SK-N-SH (cell line): Measurements from ENCODE around the gene MN1. TPM values are rescaled to one million over a fixed set of nuclear protein-coding genes. Genes with fewer than 3 reads are reported as not detected.

Experiments
- CTCF ChIA-PET: fragments of 300-600, 350-600 bp; formaldehyde crosslinking; extraction: SDS; loops from one replicate; lab custom pipeline; 2021; lab: Yijun Ruan, JAX
- POLR2A ChIA-PET: fragments of 350-600 bp; sonication (Branson Sonifier 250); formaldehyde crosslinking; extraction: SDS; loops from one replicate; lab custom pipeline; 2020; ENCODE audit warnings: antibody characterized with exemption, inconsistent platforms; lab: Yijun Ruan, JAX
- DNase-seq: peaks from one replicate; pipeline ENCODE4 v3.0.0; 2012
- H2AFZ ChIP-seq: fragments of 200-600 bp; sonication (generic); 2 replicates; pipeline ENCODE4 v1.8.1; 2016; ENCODE audit warnings: antibody characterized with exemption, mild to moderate bottlenecking, low read depth
- H3F3A ChIP-seq: fragments of 200-600 bp; sonication (generic); replicated peaks from 2 replicates; pipeline ENCODE3; 2016; ENCODE audit warnings: antibody characterized with exemption, mild to moderate bottlenecking; ENCODE audit not compliant: insufficient read depth
- H3K27ac ChIP-seq, 2 experiments: fragments of 200-500 bp in 1 of 2; fragments of 200-600 bp in 1 of 2; sonication (Bioruptor generic) in 1 of 2; sonication (generic), shearing (Covaris generic) in 1 of 2; 2 replicates each; pipeline versions ENCODE4 v1.5.1 to v1.6.1; 2014 to 2016; ENCODE audit warnings: low read depth in 2 of 2, inconsistent platforms in 1 of 2, low read length in 1 of 2, mild to moderate bottlenecking in 1 of 2, mixed read lengths in 1 of 2
- H3K27me3 ChIP-seq: fragments of 200-600 bp; sonication (generic), shearing (Covaris generic); 2 replicates; pipeline ENCODE4 v1.6.1; 2016; ENCODE audit warnings: mixed run types; ENCODE audit not compliant: insufficient read depth
- H3K36me3 ChIP-seq, 2 experiments: fragments of 200-500 bp in 1 of 2; fragments of 200-600 bp in 1 of 2; sonication (Bioruptor generic) in 1 of 2; sonication (generic) in 1 of 2; replicated peaks in 1 of 2; 2 replicates each; pipeline versions ENCODE3 to v1.5.1; 2014 to 2016; ENCODE audit warnings: low read length in 1 of 2, mild to moderate bottlenecking in 1 of 2; ENCODE audit not compliant: insufficient read depth in 2 of 2, control insufficient read depth in 1 of 2
- H3K4me1 ChIP-seq, 2 experiments: fragments of 200-500 bp in 1 of 2; fragments of 200-600 bp in 1 of 2; sonication (Bioruptor generic) in 1 of 2; sonication (generic), shearing (Covaris generic) in 1 of 2; 2 replicates each; pipeline versions ENCODE4 v1.5.1 to v1.6.1; 2014 to 2016; ENCODE audit warnings: low read depth in 1 of 2, low read length in 1 of 2, mixed run types in 1 of 2; ENCODE audit not compliant: insufficient read depth in 2 of 2, control insufficient read depth in 1 of 2
- H3K4me2 ChIP-seq: fragments of 200-600 bp; sonication (generic), shearing (Covaris generic); 2 replicates; pipeline ENCODE4 v1.6.1; 2017; ENCODE audit warnings: mixed run types
- H3K4me3 ChIP-seq, 2 experiments: fragments of 200-500 bp in 1 of 2; fragments of 200-600 bp in 1 of 2; sonication (Bioruptor generic) in 1 of 2; sonication (generic), shearing (Covaris generic) in 1 of 2; 2 replicates each; pipeline versions ENCODE4 v1.5.1 to v1.8.1; 2014 to 2016; ENCODE audit warnings: low read depth in 2 of 2, inconsistent platforms in 1 of 2, low read length in 1 of 2, mild to moderate bottlenecking in 1 of 2, mixed read lengths in 1 of 2, moderate library complexity in 1 of 2
- H3K79me2 ChIP-seq: fragments of 200-600 bp; sonication (generic); 2 replicates; pipeline ENCODE4 v1.8.1; 2017; ENCODE audit warnings: mild to moderate bottlenecking; ENCODE audit not compliant: insufficient read depth
- H3K9ac ChIP-seq: fragments of 200-600 bp; sonication (generic); 2 replicates; pipeline ENCODE4 v1.6.1; 2017; ENCODE audit warnings: mixed run types
- H3K9me2 ChIP-seq: fragments of 200-600 bp; sonication (generic); 2 replicates; pipeline ENCODE4 v1.6.1; 2017; ENCODE audit warnings: mixed run types
- H3K9me3 ChIP-seq: fragments of 200-600 bp; sonication (generic); 2 replicates; pipeline ENCODE4 v1.6.1; 2017; ENCODE audit warnings: mixed run types, mild to moderate bottlenecking, moderate library complexity
- H4K20me1 ChIP-seq: fragments of 200-600 bp; sonication (generic); 2 replicates; pipeline ENCODE4 v1.6.1; 2017; ENCODE audit warnings: mild to moderate bottlenecking, mixed run types; ENCODE audit not compliant: insufficient read depth
- CHD2 ChIP-seq: fragments of 150-350 bp; IDR thresholded peaks from 2 replicates; pipeline ENCODE4 v1.6.1; 2018; ENCODE audit warnings: low read length; ENCODE audit not compliant: partially characterized antibody
- ELF1 ChIP-seq: IDR thresholded peaks from 2 replicates; pipeline ENCODE4 v1.4.0; 2012
- EP300 ChIP-seq, 2 experiments: IDR thresholded peaks; 2 replicates each; pipeline versions ENCODE4 v1.4.0 to v1.6.1; 2012; ENCODE audit warnings: borderline replicate concordance in 1 of 2, low read depth in 1 of 2, low read length in 1 of 2
- EZH2phosphoT487 ChIP-seq: fragments of 200-600 bp; sonication (generic); IDR thresholded peaks from 2 replicates; pipeline ENCODE4 v1.6.1; 2017; ENCODE audit warnings: low read depth, mixed run types, mild to moderate bottlenecking, antibody characterized with exemption, moderate library complexity, borderline replicate concordance
- FOSL2 ChIP-seq: IDR thresholded peaks from 2 replicates; pipeline ENCODE4 v1.4.0; 2012; ENCODE audit warnings: low read depth, mild to moderate bottlenecking, moderate library complexity, borderline replicate concordance
- FOXM1 ChIP-seq: IDR thresholded peaks from 2 replicates; pipeline ENCODE4 v1.4.0; 2012; ENCODE audit warnings: low read depth, mild to moderate bottlenecking
- IRF3 ChIP-seq: fragments of 150-350 bp; IDR thresholded peaks from 2 replicates; pipeline ENCODE4 v1.6.1; 2016; ENCODE audit warnings: mild to moderate bottlenecking, low read depth, low read length
- MAX ChIP-seq: IDR thresholded peaks from 2 replicates; pipeline ENCODE4 v1.4.0; 2012; ENCODE audit warnings: low read depth
- MEF2A ChIP-seq: IDR thresholded peaks from 2 replicates; pipeline ENCODE4 v1.4.0; 2012; ENCODE audit warnings: low read depth, borderline replicate concordance
- MXI1 ChIP-seq: IDR thresholded peaks from 2 replicates; pipeline ENCODE4 v1.6.1; 2012; ENCODE audit warnings: mild to moderate bottlenecking, low read depth, low read length, improper control_type of control experiment
- NFIC ChIP-seq: IDR thresholded peaks from 2 replicates; pipeline ENCODE4 v1.4.0; 2012; ENCODE audit warnings: borderline replicate concordance
- NRF1 ChIP-seq: IDR thresholded peaks from 2 replicates; pipeline ENCODE4 v1.6.1; 2012; ENCODE audit warnings: low read depth, mild to moderate bottlenecking, low read length
- PBX3 ChIP-seq: IDR thresholded peaks from 2 replicates; pipeline ENCODE4; 2012
- POLR2AphosphoS5 ChIP-seq: IDR thresholded peaks from 2 replicates; pipeline ENCODE4 v1.6.1; 2012; ENCODE audit warnings: low read depth, low read length
- RAD21 ChIP-seq: IDR thresholded peaks from 2 replicates; pipeline ENCODE4 v1.6.1; 2012; ENCODE audit warnings: mild to moderate bottlenecking, low read length
- RFX5 ChIP-seq: IDR thresholded peaks from 2 replicates; pipeline ENCODE4 v1.6.1; 2012; ENCODE audit warnings: mild to moderate bottlenecking, improper control_type of control experiment, low read length
- SIN3A ChIP-seq: IDR thresholded peaks from 2 replicates; pipeline ENCODE4 v1.6.1; 2012; ENCODE audit warnings: low read depth, mild to moderate bottlenecking, low read length, moderate library complexity, borderline replicate concordance
- TCF12 ChIP-seq: IDR thresholded peaks from 2 replicates; pipeline ENCODE4 v1.4.0; 2012
- TEAD4 ChIP-seq: IDR thresholded peaks from 2 replicates; pipeline ENCODE4 v1.4.0; 2012; ENCODE audit warnings: mild to moderate bottlenecking, borderline replicate concordance; ENCODE audit not compliant: insufficient read depth
- YY1 ChIP-seq: IDR thresholded peaks from 2 replicates; pipeline ENCODE4 v1.4.0; 2012; ENCODE audit warnings: low read depth, mild to moderate bottlenecking
- WGBS: methylation state at CpG from one replicate; pipeline ENCODE4 v1.1.6; 2017; ENCODE audit warnings: low lambda C conversion rate; 5-methylcytosine and 5-hydroxymethylcytosine counted together
- polyA plus RNA-seq, 3 experiments: library from polyadenylated mRNA; depleted of rRNA; stranded (reverse); fragments of >200 nt; gene quantifications; 2 replicates each; pipeline ENCODE4 v1.2.3, GENCODE V29; 2012

Gene MN1
- polyA plus RNA-seq, 1 of the 3 experiments (the other 2 are of a cell fraction): 0.20 TPM

- TF ChIP-seq MXI1 (no peak), TCF12 (no peak), NFIC (no peak), TEAD4 (no peak), EZH2phosphoT487 (no peak), PBX3 (no peak), CHD2 (no peak), ELF1 (no peak), MAX (no peak), FOXM1 (no peak), MEF2A (no peak), IRF3 (no peak), EP300 (IDR thresholded peaks at IDR 0.05; ENCODE audit: borderline replicate concordance in 1 of 2, low read depth in 1 of 2, low read length in 1 of 2) (no peak), YY1 (no peak)
These were observed 75.9 kb downstream of the MN1 start (continued) for GRCh38 chr22:27725661-27726060.

GRCh38 chr22:27724709-27725108, 76.8 kb downstream of the MN1 start:
- Histone ChIP-seq H3K9ac (no peak overlapping the region), H3K4me1 (peaks cover 3 to 11% of the 10 kb centered on the region in 2 experiments; a peak in 2 of 4 replicates), H3K79me2 (no peaks in the 10 kb centered on the region), H3K4me3 (no peak overlapping the region), H3K9me2 (no peaks in the 10 kb centered on the region), H3K9me3 (no peaks in the 10 kb centered on the region), H3K4me2 (no peak overlapping the region), H2AFZ (no peak overlapping the region), H3K27me3 (no peaks in the 10 kb centered on the region), H3K27ac (no peak overlapping the region), H4K20me1 (no peaks in the 10 kb centered on the region), H3F3A (peaks cover 5% of the 10 kb centered on the region), H3K36me3 (no peaks in the 10 kb centered on the region)
- ChIA-PET POLR2A (no interaction called here), CTCF (interaction anchor here (1.4 kb wide), 1 partner anchor 24 kb away, joined by 3 read pairs; no protein-coding TSS in a partner anchor)
- TF ChIP-seq EP300 (IDR thresholded peaks at IDR 0.05; ENCODE audit: borderline replicate concordance in 1 of 2, low read depth in 1 of 2, low read length in 1 of 2) (no peak), POLR2AphosphoS5 (no peak), SIN3A (no peak), RAD21 (no peak), ELF1 (no peak), FOSL2 (no peak), MEF2A (no peak), IRF3 (no peak), MXI1 (no peak), TCF12 (no peak), TEAD4 (no peak), NRF1 (no peak), RFX5 (no peak)
- no peak for DNase-seq
- 80% methylated on average over 4 of the region's 4 CpGs for WGBS
